RWPE2 (cell line): ENCODE results near the gene RBM4.

ENCODE experiments used
- ATAC-seq: fragments of 200-7000 bp; cut with Tn5 transposase; 3 replicates; pipeline ENCODE4 v1.9.1; 2021; ENCODE audit warnings: low read depth
- DNase-seq: peaks from one replicate; pipeline ENCODE4 v3.0.0-alpha.2; 2020; ENCODE audit warnings: low spot score
- H3K27ac ChIP-seq: fragments of 450-650 bp; 2 replicates; pipeline ENCODE4 v1.5.1; 2017; ENCODE audit warnings: mild to moderate bottlenecking; ENCODE audit not compliant: poor library complexity, severe bottlenecking
- H3K27me3 ChIP-seq: fragments of 250-450 bp; sonication (Bioruptor Pico); 2 replicates; pipeline ENCODE4 v1.5.1; 2021; ENCODE audit warnings: mild to moderate bottlenecking, moderate library complexity; ENCODE audit not compliant: insufficient read depth, poor library complexity, severe bottlenecking
- H3K36me3 ChIP-seq: fragments of 250-450 bp; sonication (Bioruptor Pico); 2 replicates; pipeline ENCODE4 v1.5.1; 2020; ENCODE audit warnings: low read depth, mild to moderate bottlenecking, moderate library complexity
- H3K4me1 ChIP-seq: fragments of 250-450 bp; sonication (Bioruptor Pico); 2 replicates; pipeline ENCODE4 v1.5.1; 2021; ENCODE audit warnings: mild to moderate bottlenecking, moderate library complexity; ENCODE audit not compliant: insufficient read depth, poor library complexity, severe bottlenecking
- H3K4me3 ChIP-seq: fragments of 250-450 bp; sonication (Bioruptor Pico); 2 replicates; pipeline ENCODE4 v1.5.1; 2021; ENCODE audit warnings: mild to moderate bottlenecking, moderate library complexity; ENCODE audit not compliant: severe bottlenecking
- H3K9me3 ChIP-seq: fragments of 250-450 bp; sonication (Bioruptor Pico); 2 replicates; pipeline ENCODE4 v1.5.1; 2021; ENCODE audit warnings: mild to moderate bottlenecking, moderate library complexity; ENCODE audit not compliant: severe bottlenecking
- CTCF ChIP-seq: fragments of 450-650 bp; IDR thresholded peaks from one replicate; pipeline ENCODE4 v1.5.1; 2017; ENCODE audit warnings: mild to moderate bottlenecking, moderate library complexity; ENCODE audit not compliant: poor library complexity, severe bottlenecking

Gene RBM4

GRCh38 chr11:66616379-66617154 is 21.9 kb upstream of the RBM4 start, which contains the start of gene RBM14:
TSS of gene RBM14 (plus strand) at chr11:66616630. CDS start at chr11:66616721, 91 bp downstream.
- Histone ChIP-seq H3K4me1 (peaks cover 12% of the 10 kb centered on the region), H3K4me3 (peak within 1 kb of the TSS; percentile 55), H3K9me3 (no peaks in the 10 kb centered on the region), H3K27me3 (no peaks in the 10 kb centered on the region), H3K36me3 (peaks cover 42% of the 10 kb centered on the region), H3K27ac (peak within 1 kb of the TSS; percentile 58)
- ATAC-seq (peak; percentile 96), DNase-seq (peak; percentile 100)
- no peak for TF ChIP-seq CTCF

GRCh38 chr11:66617155-66617834 is 21.2 kb upstream of the RBM4 start:
- peak overlapping the region; percentile 58 for H3K27ac ChIP-seq
- no peaks in the 10 kb centered on the region for H3K27me3 ChIP-seq
- ATAC-seq (peak; percentile 10; the same call in 2 of the 3 replicates), DNase-seq (no peak)
- H3K4me3 ChIP-seq, result peak overlapping the region; percentile 55
- peaks cover 12% of the 10 kb centered on the region for H3K4me1 ChIP-seq
- H3K36me3 ChIP-seq, result peaks cover 47% of the 10 kb centered on the region
- no peak for TF ChIP-seq CTCF
- H3K9me3 ChIP-seq, result no peaks in the 10 kb centered on the region

GRCh38 chr11:66619080-66619554 is 19.4 kb upstream of the RBM4 start:
- ATAC-seq (peak; percentile 28), DNase-seq (no peak)
- H3K36me3 ChIP-seq, result peaks cover 65% of the 10 kb centered on the region
- H3K27me3 ChIP-seq, result no peaks in the 10 kb centered on the region
- TF ChIP-seq CTCF, result no peak
- H3K27ac ChIP-seq, result peak overlapping the region; percentile 58
- H3K4me1 ChIP-seq, result peaks cover 12% of the 10 kb centered on the region
- no peaks in the 10 kb centered on the region for H3K9me3 ChIP-seq
- H3K4me3 ChIP-seq, result peak overlapping the region; percentile 55

- TF ChIP-seq CTCF, result no peak
- Histone ChIP-seq H3K36me3 (peaks cover 98% of the 10 kb centered on the region), H3K4me3 (no peak overlapping the region), H3K9me3 (no peaks in the 10 kb centered on the region), H3K27me3 (no peaks in the 10 kb centered on the region), H3K4me1 (peaks cover 6% of the 10 kb centered on the region), H3K27ac (no peak overlapping the region)
- DNase-seq (no peak), ATAC-seq (no peak; the same call in 2 of the 3 replicates)
These were observed 14.1 kb upstream of the RBM4 start for GRCh38 chr11:66624450-66624849.
